GM18873 (cell line): ENCODE data around the gene PRR19.

Experiments
- ATAC-seq: cut with Tn5 transposase; IDR thresholded peaks from one replicate; pipeline ENCODE4 v1.9.1; 2021; ENCODE audit warnings: mild to moderate bottlenecking, moderate library complexity, moderate number of reproducible peaks; ENCODE audit not compliant: unreplicated experiment, low FRiP score

The PRR19 gene

GRCh38 chr19:42281827-42282762 lies 19.8 kb upstream of the PRR19 start:
- ATAC-seq, result no peak

- no peak for ATAC-seq
Observed at GRCh38 chr19:42282819-42283187, 19.1 kb upstream of the PRR19 start.

GRCh38 chr19:42283188-42284065 lies 18.5 kb upstream of the PRR19 start:
- peak; percentile 31 for ATAC-seq

- peak; percentile 8 for ATAC-seq
Observed at GRCh38 chr19:42284066-42284501, 17.8 kb upstream of the PRR19 start.

GRCh38 chr19:42284591-42285341 lies 17.2 kb upstream of the PRR19 start:
- ATAC-seq, result no peak

- no peak for ATAC-seq
Observed at GRCh38 chr19:42285541-42285941, 16.4 kb upstream of the PRR19 start.

- no peak for ATAC-seq
Observed at GRCh38 chr19:42285988-42286348, 16.0 kb upstream of the PRR19 start.

GRCh38 chr19:42286349-42287016 lies 15.4 kb upstream of the PRR19 start:
- no peak for ATAC-seq

- ATAC-seq, result no peak
Observed at GRCh38 chr19:42287017-42287826, 14.7 kb upstream of the PRR19 start.

- ATAC-seq, result no peak
Observed at GRCh38 chr19:42287827-42288107, 14.2 kb upstream of the PRR19 start.

- no peak for ATAC-seq
Observed at GRCh38 chr19:42288387-42288786, 13.5 kb upstream of the PRR19 start.

GRCh38 chr19:42288881-42289555 lies 12.9 kb upstream of the PRR19 start:
- ATAC-seq, result no peak

GRCh38 chr19:42289556-42290041 lies 12.3 kb upstream of the PRR19 start:
- ATAC-seq, result no peak

- ATAC-seq, result no peak
Observed at GRCh38 chr19:42290136-42290522, 11.8 kb upstream of the PRR19 start.

GRCh38 chr19:42290523-42291434 lies 11.2 kb upstream of the PRR19 start:
- no peak for ATAC-seq

- no peak for ATAC-seq
Observed at GRCh38 chr19:42291435-42291810, 10.5 kb upstream of the PRR19 start.

GRCh38 chr19:42292042-42292960 lies 9.6 kb upstream of the PRR19 start:
- ATAC-seq, result no peak
